B cell (primary cell): ENCODE results near the gene CYFIP2. TPM values are rescaled to one million over a fixed set of nuclear protein-coding genes. Genes with fewer than 3 reads are reported as not detected.
A peak's percentile ranks its signal among the peaks of the same experiment; 100 is the strongest.

Experiments used
- ATAC-seq: fragments of 200-7000 bp; cut with Tn5 transposase; one replicate; pipeline ENCODE4 v1.10.0; 2021; ENCODE audit warnings: low read depth, mild to moderate bottlenecking, moderate number of reproducible peaks, moderate library complexity
- CTCF ChIA-PET: fragments of 350-600 bp; sonication (Branson Sonifier 250); formaldehyde crosslinking; loops from one replicate; lab custom pipeline; 2021; ENCODE audit warnings: antibody characterized with exemption, inconsistent platforms; lab: Charles Lee
- POLR2A ChIA-PET: fragments of 350-600 bp; sonication (Branson Sonifier 250); formaldehyde crosslinking; loops from one replicate; lab custom pipeline; 2021; ENCODE audit warnings: antibody characterized with exemption; lab: Charles Lee
- DNase-seq: peaks from one replicate; pipeline ENCODE4 v3.0.0; 2013
- H2AFZ ChIP-seq: 2 replicates; pipeline ENCODE4 v1.6.1; 2012; ENCODE audit warnings: mild to moderate bottlenecking, low read depth, low read length; ENCODE audit not compliant: insufficient read depth, poor library complexity, severe bottlenecking
- H3K27ac ChIP-seq, 2 donors: 1 replicate in 1 of 2; 2 replicates in 1 of 2; pipeline ENCODE4 v1.5.1; 2012 to 2013; ENCODE audit warnings: low read length in 2 of 2, mild to moderate bottlenecking in 2 of 2, moderate library complexity in 1 of 2
- H3K27me3 ChIP-seq, 4 experiments: fragments of 200-600 bp in 1 of 4; sonication (generic) in 1 of 4; replicated peaks in 1 of 4; 1 replicate in 2 of 4; 2 replicates in 2 of 4; pipeline versions ENCODE4 v1.6.1 to v1.7.0; 2013 to 2016; ENCODE audit warnings: low read length in 3 of 4, mild to moderate bottlenecking in 2 of 4, mixed read lengths in 1 of 4, moderate library complexity in 1 of 4; ENCODE audit not compliant: insufficient read depth in 4 of 4, control insufficient read depth in 3 of 4; ENCODE audit errors: control extremely low read depth in 1 of 4
- H3K36me3 ChIP-seq, 2 experiments: replicated peaks in 1 of 2; 1 replicate in 1 of 2; 2 replicates in 1 of 2; pipeline versions ENCODE4 v1.6.1 to v1.7.1; 2013; ENCODE audit warnings: low read length in 1 of 2; ENCODE audit not compliant: insufficient read depth in 2 of 2, control insufficient read depth in 1 of 2; ENCODE audit errors: control extremely low read depth in 1 of 2, extremely low read depth in 1 of 2
- H3K4me1 ChIP-seq, 2 donors: fragments of 200-600 bp in 1 of 2; sonication (generic) in 1 of 2; 1 replicate in 1 of 2; 2 replicates in 1 of 2; pipeline versions ENCODE4 v1.5.1 to v1.6.1; 2013 to 2017; ENCODE audit warnings: low read length in 2 of 2; ENCODE audit not compliant: control insufficient read depth in 2 of 2, insufficient read depth in 2 of 2
- H3K4me2 ChIP-seq: replicated peaks from 2 replicates; pipeline ENCODE3; 2012; ENCODE audit warnings: mild to moderate bottlenecking, low read depth, low read length; ENCODE audit not compliant: poor library complexity, severe bottlenecking
- H3K4me3 ChIP-seq, 5 experiments: fragments of 200-600 bp in 1 of 5; sonication (generic) in 1 of 5; 1 replicate in 3 of 5; 2 replicates in 2 of 5; pipeline versions ENCODE4 v1.5.1 to v1.7.0; 2011 to 2016; ENCODE audit warnings: low read length in 4 of 5, mild to moderate bottlenecking in 4 of 5, low read depth in 2 of 5, control low read depth in 1 of 5, moderate library complexity in 1 of 5; ENCODE audit not compliant: insufficient read depth in 1 of 5; ENCODE audit errors: control extremely low read depth in 1 of 5, extremely low read depth in 1 of 5
- H3K79me2 ChIP-seq: fragments of 200-600 bp; sonication (generic); one replicate; pipeline ENCODE4 v1.6.0; 2016; ENCODE audit warnings: low read length; ENCODE audit not compliant: control insufficient read depth, insufficient read depth
- H3K9ac ChIP-seq: fragments of 200-600 bp; sonication (generic); 2 replicates; pipeline ENCODE4 v1.6.1; 2017; ENCODE audit warnings: mild to moderate bottlenecking, low read length, moderate library complexity
- H3K9me3 ChIP-seq, 3 donors: one replicate each; pipeline versions ENCODE4 v1.6.1 to v1.7.1; 2013; ENCODE audit warnings: low read length in 2 of 3; ENCODE audit not compliant: control insufficient read depth in 2 of 3, insufficient read depth in 1 of 3; ENCODE audit errors: control extremely low read depth in 1 of 3
- H4K20me1 ChIP-seq: 2 replicates; pipeline ENCODE4 v1.6.0; 2012; ENCODE audit warnings: mild to moderate bottlenecking, low read length; ENCODE audit not compliant: insufficient read depth, control insufficient read depth, poor library complexity, severe bottlenecking
- H3K27ac Mint-ChIP-seq: one replicate; pipeline ENCODE4 v1.8.0; 2021; ENCODE audit warnings: mixed read lengths
- H3K27me3 Mint-ChIP-seq: one replicate; pipeline ENCODE4 v1.8.0; 2021; ENCODE audit warnings: mixed read lengths
- H3K4me1 Mint-ChIP-seq: one replicate; pipeline ENCODE4 v1.8.0; 2021; ENCODE audit warnings: mixed read lengths
- H3K4me3 Mint-ChIP-seq: one replicate; pipeline ENCODE4 v1.8.0; 2021; ENCODE audit warnings: mixed read lengths
- H3K9me3 Mint-ChIP-seq: one replicate; pipeline ENCODE4 v1.8.0; 2022; ENCODE audit warnings: mixed read lengths; ENCODE audit not compliant: insufficient read depth
- EZH2 ChIP-seq: IDR thresholded peaks from 2 replicates; pipeline ENCODE4 v1.6.1; 2012; ENCODE audit warnings: borderline replicate concordance, low read depth, mild to moderate bottlenecking, moderate library complexity, low read length; ENCODE audit not compliant: insufficient read depth, poor library complexity, severe bottlenecking
- WGBS: methylation state at CpG from one replicate; pipeline ENCODE4 v1.1.5; 2013; ENCODE audit warnings: missing lambda C conversion rate; ENCODE audit not compliant: insufficient coverage; 5-methylcytosine and 5-hydroxymethylcytosine counted together
- intact Hi-C: fragments of 100-400 bp; cut with micrococcal nuclease; formaldehyde crosslinking; loops from one replicate; pipeline ENCODE4 v1.10.0; 2022
- polyA plus RNA-seq: library from polyadenylated mRNA; depleted of rRNA; stranded (reverse); fragments of >200 nt; gene quantifications from 2 replicates; pipeline ENCODE4 v1.2.3, GENCODE V29; 2012
- total RNA-seq, 2 donors: library from RNA; stranded (reverse); fragments of 120-200 nt in 1 of 2; gene quantifications; 1 replicate in 1 of 2; 2 replicates in 1 of 2; pipeline versions ENCODE4 v1.2.3 to v1.2.4, GENCODE V29; 2013 to 2022
- TF ChIP-seq, protein P1 (sequence below): fragments of 200-600 bp; IDR thresholded peaks from one replicate; pipeline ENCODE4 v1.8.0; 2022; ENCODE audit warnings: antibody characterized with exemption, mild to moderate bottlenecking

The CYFIP2 gene
- total and polyA plus RNA-seq, 2 donors (not counting 1 experiment from before 2014, with no cell fraction given), result 231 to 663 TPM

- H3K27ac ChIP-seq, result peak overlapping the region in 1 of 2 donors; percentile 41
- H3K27me3 ChIP-seq, result no peaks in the 10 kb centered on the region
- Mint-ChIP-seq H3K27me3 (no peaks in the 10 kb centered on the region), H3K9me3 (no peaks in the 10 kb centered on the region), H3K4me3 (no peak overlapping the region), H3K27ac (peak overlapping the region; percentile 56), H3K4me1 (peaks cover 32% of the 10 kb centered on the region)
- intact Hi-C loops, result no loop called here
- ATAC-seq (no peak), DNase-seq (no peak)
- no peak overlapping the region for H3K4me2 ChIP-seq
- H3K9me3 ChIP-seq, result peaks cover 0 to 6% (median 0%) of the 10 kb centered on the region in 3 donors
- WGBS, result 98% methylated on average over 6 of the region's 8 CpGs
- peaks cover 21% of the 10 kb centered on the region for H3K79me2 ChIP-seq
- peaks cover 2 to 75% of the 10 kb centered on the region in 2 experiments for H3K36me3 ChIP-seq
- TF ChIP-seq, protein P1, sequence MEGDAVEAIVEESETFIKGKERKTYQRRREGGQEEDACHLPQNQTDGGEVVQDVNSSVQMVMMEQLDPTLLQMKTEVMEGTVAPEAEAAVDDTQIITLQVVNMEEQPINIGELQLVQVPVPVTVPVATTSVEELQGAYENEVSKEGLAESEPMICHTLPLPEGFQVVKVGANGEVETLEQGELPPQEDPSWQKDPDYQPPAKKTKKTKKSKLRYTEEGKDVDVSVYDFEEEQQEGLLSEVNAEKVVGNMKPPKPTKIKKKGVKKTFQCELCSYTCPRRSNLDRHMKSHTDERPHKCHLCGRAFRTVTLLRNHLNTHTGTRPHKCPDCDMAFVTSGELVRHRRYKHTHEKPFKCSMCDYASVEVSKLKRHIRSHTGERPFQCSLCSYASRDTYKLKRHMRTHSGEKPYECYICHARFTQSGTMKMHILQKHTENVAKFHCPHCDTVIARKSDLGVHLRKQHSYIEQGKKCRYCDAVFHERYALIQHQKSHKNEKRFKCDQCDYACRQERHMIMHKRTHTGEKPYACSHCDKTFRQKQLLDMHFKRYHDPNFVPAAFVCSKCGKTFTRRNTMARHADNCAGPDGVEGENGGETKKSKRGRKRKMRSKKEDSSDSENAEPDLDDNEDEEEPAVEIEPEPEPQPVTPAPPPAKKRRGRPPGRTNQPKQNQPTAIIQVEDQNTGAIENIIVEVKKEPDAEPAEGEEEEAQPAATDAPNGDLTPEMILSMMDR, result peak; percentile 16
- TF ChIP-seq EZH2, result no peak
- ChIA-PET POLR2A (no interaction called here), CTCF (interaction anchor here (1.1 to 18.5 kb wide), 4 partner anchors 9 to 168 kb away, joined by 3 to 321 read pairs (median 4); no protein-coding TSS in a partner anchor)
- no peak overlapping the region for H3K4me3 ChIP-seq
- H3K9ac ChIP-seq, result no peak overlapping the region
- no peak overlapping the region for H2AFZ ChIP-seq
- H4K20me1 ChIP-seq, result no peaks in the 10 kb centered on the region
- H3K4me1 ChIP-seq, result peaks cover 18 to 29% of the 10 kb centered on the region in 2 donors
These were observed 37.9 kb downstream of the CYFIP2 start for GRCh38 chr5:157303667-157304327.

DNA sequence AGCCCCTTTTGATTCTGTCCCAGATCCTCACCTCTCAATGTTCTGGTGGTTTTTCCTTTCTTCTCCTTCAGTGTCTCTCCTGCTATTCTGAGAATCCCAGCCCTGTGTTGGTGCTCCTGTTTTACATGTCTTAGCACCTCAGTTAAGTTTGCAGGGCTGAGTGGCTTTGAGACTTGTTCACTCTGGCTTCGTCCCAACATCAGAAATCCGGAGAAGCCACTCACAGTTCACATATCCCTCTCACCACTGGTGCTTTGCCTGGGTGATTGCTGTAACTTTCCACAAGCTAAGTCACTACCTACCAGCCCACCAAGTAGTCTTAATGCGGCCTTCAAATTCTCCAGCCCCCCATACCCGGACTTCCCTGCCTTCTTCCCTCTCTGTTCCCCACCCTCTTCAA, 40.2 kb downstream of the CYFIP2 start:
- ATAC-seq (no peak), DNase-seq (no peak)
- TF ChIP-seq, protein P1, result no peak
- TF ChIP-seq EZH2, result no peak
- Mint-ChIP-seq H3K4me1 (peaks cover 39% of the 10 kb centered on the region), H3K27ac (peak overlapping the region; percentile 85), H3K27me3 (no peaks in the 10 kb centered on the region), H3K4me3 (no peak overlapping the region), H3K9me3 (no peaks in the 10 kb centered on the region)
- POLR2A ChIA-PET, result interaction anchor here (1.6 kb wide), 1 partner anchor 40 kb away, joined by 6 read pairs; the partner anchor contains the start of gene CYFIP2
- no peak overlapping the region for H3K4me3 ChIP-seq
- H3K4me2 ChIP-seq, result peak overlapping the region; percentile 33
- H3K36me3 ChIP-seq, result peaks cover 2 to 80% of the 10 kb centered on the region in 2 experiments
- H3K27me3 ChIP-seq, result no peaks in the 10 kb centered on the region
- H3K4me1 ChIP-seq, result peaks cover 18 to 35% of the 10 kb centered on the region in 2 donors
- H3K9ac ChIP-seq, result no peak overlapping the region
- CTCF ChIA-PET, result interaction anchor here (1.1 to 18.5 kb wide), 5 partner anchors 9 to 51 kb away, joined by 3 to 321 read pairs (median 5); partner anchors contain the start of gene CYFIP2
- H4K20me1 ChIP-seq, result no peaks in the 10 kb centered on the region
- H3K27ac ChIP-seq, result peak overlapping the region; percentile 43 to 79
- H2AFZ ChIP-seq, result no peak overlapping the region
- WGBS, result 100% methylated on average over 2 of the region's 4 CpGs
- peaks cover 18% of the 10 kb centered on the region for H3K79me2 ChIP-seq
- H3K9me3 ChIP-seq, result peaks cover 0 to 6% (median 0%) of the 10 kb centered on the region in 3 donors
- intact Hi-C loops, result loop anchor here (2.0 kb wide), 1 partner anchor 15 kb away; no protein-coding TSS in a partner anchor
